ENCODE data around the gene KRT4. TPM values are rescaled to one million over a fixed set of nuclear protein-coding genes. Genes with fewer than 3 reads are reported as not detected.

The KRT4 gene
- total RNA-seq, 4 donors from 2014 or later, result not detected

GRCh38 chr12:52800259-52800917 is 13.5 kb downstream of the KRT4 start:
- TF ChIP-seq CTCF (IDR thresholded peaks at IDR 0.05), result no peak
- no peak for ATAC-seq (ENCODE audit: low FRiP score)
- no peak for DNase-seq (ENCODE audit: low spot score)

GRCh38 chr12:52799505-52800211 is 14.3 kb downstream of the KRT4 start:
- TF ChIP-seq CTCF (IDR thresholded peaks at IDR 0.05), result no peak
- ATAC-seq (ENCODE audit: low FRiP score) (no peak), DNase-seq (ENCODE audit: low spot score) (no peak)

GRCh38 chr12:52798671-52799504 is 15.0 kb downstream of the KRT4 start:
- no peak for TF ChIP-seq CTCF (IDR thresholded peaks at IDR 0.05)
- no peak for DNase-seq (ENCODE audit: low spot score)
- no peak for ATAC-seq (ENCODE audit: low FRiP score)

GRCh38 chr12:52798003-52798670 is 15.8 kb downstream of the KRT4 start:
- no peak for ATAC-seq (ENCODE audit: low FRiP score)
- no peak for DNase-seq (ENCODE audit: low spot score)
- TF ChIP-seq CTCF (IDR thresholded peaks at IDR 0.05), result no peak

GRCh38 chr12:52797529-52797894 is 16.4 kb downstream of the KRT4 start:
- no peak for TF ChIP-seq CTCF (IDR thresholded peaks at IDR 0.05)
- ATAC-seq (ENCODE audit: low FRiP score) (no peak), DNase-seq (ENCODE audit: low spot score) (no peak)

GRCh38 chr12:52796839-52797528 is 16.9 kb downstream of the KRT4 start:
- no peak for DNase-seq (ENCODE audit: low spot score)
- no peak for TF ChIP-seq CTCF (IDR thresholded peaks at IDR 0.05)
- ATAC-seq (ENCODE audit: low FRiP score), result no peak
